Trophoblast cell (in vitro differentiated cells and primary cell): ENCODE measurements around the gene RASA4.
"Not testable (repeated sequence)": the region's sequence is repeated elsewhere in the genome, so short reads cannot be mapped to it uniquely, and the experiment has no call there.

Experiments used
- DNase-seq, 2 donors: peaks; one replicate each; pipeline ENCODE4 v3.0.0-alpha.2; 2016
- H2AFZ ChIP-seq: 2 replicates; pipeline ENCODE4 v1.6.1; 2013; ENCODE audit warnings: low read length, moderate library complexity, mild to moderate bottlenecking; ENCODE audit not compliant: insufficient read depth, poor library complexity
- H2AK5ac ChIP-seq: 2 replicates; pipeline ENCODE4 v1.6.1; 2013; ENCODE audit warnings: mild to moderate bottlenecking, low read length
- H2BK120ac ChIP-seq: 2 replicates; pipeline ENCODE4 v1.6.1; 2013; ENCODE audit warnings: low read length, mild to moderate bottlenecking, moderate library complexity; ENCODE audit not compliant: insufficient read depth, poor library complexity
- H2BK12ac ChIP-seq: 2 replicates; pipeline ENCODE4 v1.6.1; 2013; ENCODE audit warnings: mild to moderate bottlenecking, low read length, moderate library complexity
- H2BK5ac ChIP-seq: 2 replicates; pipeline ENCODE4 v1.6.1; 2013; ENCODE audit warnings: low read length, low read depth, moderate library complexity, mild to moderate bottlenecking; ENCODE audit not compliant: poor library complexity
- H3K14ac ChIP-seq: 2 replicates; pipeline ENCODE4 v1.6.1; 2013; ENCODE audit warnings: mild to moderate bottlenecking, low read length
- H3K18ac ChIP-seq: 2 replicates; pipeline ENCODE4 v1.6.1; 2013; ENCODE audit warnings: mild to moderate bottlenecking, low read length
- H3K23ac ChIP-seq: 2 replicates; pipeline ENCODE4 v1.6.1; 2013; ENCODE audit warnings: low read length
- H3K27ac ChIP-seq: 2 replicates; pipeline ENCODE4 v1.5.1; 2013; ENCODE audit warnings: low read depth, mild to moderate bottlenecking, inconsistent platforms, low read length, moderate library complexity
- H3K27me3 ChIP-seq: 2 replicates; pipeline ENCODE4 v1.6.1; 2013; ENCODE audit warnings: inconsistent platforms, mild to moderate bottlenecking, low read length, moderate library complexity; ENCODE audit not compliant: insufficient read depth
- H3K36me3 ChIP-seq, 2 experiments: 1 replicate in 1 of 2; 2 replicates in 1 of 2; pipeline ENCODE4 v1.6.1; 2013; ENCODE audit warnings: low read length in 2 of 2, mild to moderate bottlenecking in 2 of 2, moderate library complexity in 1 of 2; ENCODE audit not compliant: insufficient read depth in 2 of 2, control insufficient read depth in 1 of 2
- H3K4ac ChIP-seq: 2 replicates; pipeline ENCODE4 v1.6.1; 2013; ENCODE audit warnings: low read depth, mild to moderate bottlenecking, low read length, moderate library complexity
- H3K4me1 ChIP-seq, 2 experiments: 1 replicate in 1 of 2; 2 replicates in 1 of 2; pipeline ENCODE4 v1.6.1; 2013; ENCODE audit warnings: low read length in 2 of 2, mild to moderate bottlenecking in 2 of 2, moderate library complexity in 1 of 2; ENCODE audit not compliant: insufficient read depth in 2 of 2, control insufficient read depth in 1 of 2
- H3K4me2 ChIP-seq: 2 replicates; pipeline ENCODE4 v1.6.1; 2013; ENCODE audit warnings: inconsistent platforms, mild to moderate bottlenecking, low read length, moderate library complexity
- H3K4me3 ChIP-seq: 2 replicates; pipeline ENCODE4 v1.5.1; 2013; ENCODE audit warnings: mild to moderate bottlenecking, low read depth, low read length, inconsistent platforms
- H3K79me1 ChIP-seq: one replicate; pipeline ENCODE4 v1.6.1; 2013; ENCODE audit warnings: low read length
- H3K79me2 ChIP-seq: 2 replicates; pipeline ENCODE4 v1.6.1; 2013; ENCODE audit warnings: low read length, mild to moderate bottlenecking; ENCODE audit not compliant: control insufficient read depth, insufficient read depth, poor library complexity
- H3K9ac ChIP-seq: 2 replicates; pipeline ENCODE4 v1.6.1; 2013; ENCODE audit warnings: mild to moderate bottlenecking, low read length
- H3K9me3 ChIP-seq: 2 replicates; pipeline ENCODE4 v1.6.1; 2013; ENCODE audit warnings: low read depth, mild to moderate bottlenecking, control low read depth, inconsistent platforms, low read length; ENCODE audit not compliant: insufficient read depth
- H4K12ac ChIP-seq: 2 replicates; pipeline ENCODE4 v1.6.1; 2013; ENCODE audit warnings: low read depth, mild to moderate bottlenecking, low read length, moderate library complexity
- H4K8ac ChIP-seq: 2 replicates; pipeline ENCODE4 v1.6.1; 2013; ENCODE audit warnings: low read depth, mild to moderate bottlenecking, low read length, moderate library complexity
- H4K91ac ChIP-seq: one replicate; pipeline ENCODE4 v1.6.1; 2013; ENCODE audit warnings: low read depth, mild to moderate bottlenecking, low read length, moderate library complexity
- WGBS: extraction: QIAGEN DNeasy Blood & Tissue Kit; methylation state at CpG from one replicate; pipeline ENCODE4 v1.1.7; 2013; ENCODE audit warnings: missing lambda C conversion rate; ENCODE audit not compliant: insufficient read length, insufficient coverage; ENCODE audit errors: extremely low coverage; 5-methylcytosine and 5-hydroxymethylcytosine counted together

Gene RASA4

GRCh38 chr7:102643404-102643803 is 26.8 kb upstream of the RASA4 start:
- H3K79me2 ChIP-seq, H3K79me1 ChIP-seq, H3K27ac ChIP-seq, H3K14ac ChIP-seq, H3K9ac ChIP-seq, H3K9me3 ChIP-seq, H3K4me1 ChIP-seq, H2BK12ac ChIP-seq, H2BK120ac ChIP-seq, H3K36me3 ChIP-seq, H3K4me3 ChIP-seq, H2AFZ ChIP-seq, H4K12ac ChIP-seq, H3K23ac ChIP-seq, H3K4ac ChIP-seq, H3K4me2 ChIP-seq, H2BK5ac ChIP-seq, H2AK5ac ChIP-seq, DNase-seq, H3K18ac ChIP-seq, H4K91ac ChIP-seq, H3K27me3 ChIP-seq, H4K8ac ChIP-seq: not testable (repeated sequence)
- no CpG with 5 or more reads among the region's 1 CpG for WGBS

DNA sequence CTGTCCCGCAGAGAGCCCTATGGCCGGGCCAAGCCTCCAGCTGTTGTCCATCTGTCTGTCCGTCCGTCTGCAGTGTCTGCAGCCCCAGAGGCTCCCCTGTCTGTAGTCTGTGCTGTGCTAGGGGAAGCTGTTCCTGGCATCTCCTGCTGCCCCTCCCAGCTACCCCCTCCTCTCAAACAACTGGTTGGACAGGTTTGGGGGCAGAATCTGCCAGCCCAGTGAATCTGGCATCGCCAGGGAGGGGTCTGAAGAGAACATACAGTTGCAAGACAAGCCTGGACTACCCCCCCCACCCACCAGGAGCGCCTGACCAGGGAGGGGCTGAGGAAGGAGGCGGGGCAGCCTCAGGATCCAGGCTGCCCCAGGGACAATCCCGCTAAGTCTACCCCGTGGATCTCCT is 26.1 kb upstream of the RASA4 start, which contains the start of gene UPK3BL1:
Gene UPK3BL1, minus strand, starts transcription at position 101 of the 400 bp plus-strand sequence. Its CDS starts 50 bp downstream, at position 51.
- not testable (repeated sequence) for H2BK120ac ChIP-seq, H3K36me3 ChIP-seq
- WGBS: no CpG with 5 or more reads among the region's 9 CpGs

DNA sequence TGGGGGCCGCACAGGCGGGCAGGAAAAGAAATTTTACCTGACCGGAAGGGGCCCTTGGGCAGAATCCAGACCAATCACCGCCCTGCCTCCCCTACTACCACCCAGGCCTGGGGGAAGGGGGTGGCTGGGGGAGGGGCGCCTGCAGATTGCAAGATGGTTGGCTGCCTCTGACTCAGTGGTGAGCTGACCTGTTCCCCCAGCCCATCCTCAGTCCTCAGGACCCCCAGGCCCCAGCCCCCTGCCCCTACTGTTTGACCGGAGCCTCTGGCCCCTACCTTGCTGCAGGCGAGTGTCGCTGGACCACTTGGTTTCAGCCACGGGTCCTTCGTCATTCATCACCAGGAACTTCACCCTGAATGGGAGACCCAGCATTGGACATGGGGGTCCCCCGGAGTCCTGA is 22.3 kb upstream of the RASA4 start:
- H4K12ac ChIP-seq: not testable (repeated sequence)

More for the DNA sequence above, 26.1 kb upstream of the RASA4 start, which contains the start of gene UPK3BL1:
- H3K27ac ChIP-seq, H3K79me2 ChIP-seq, H3K14ac ChIP-seq, H2BK12ac ChIP-seq, H3K4me2 ChIP-seq, H3K18ac ChIP-seq, H2AFZ ChIP-seq, H4K8ac ChIP-seq, H2AK5ac ChIP-seq, H4K12ac ChIP-seq, H4K91ac ChIP-seq, H3K79me1 ChIP-seq, DNase-seq, H3K23ac ChIP-seq, H3K9me3 ChIP-seq, H2BK5ac ChIP-seq, H3K4me1 ChIP-seq, H3K9ac ChIP-seq, H3K4me3 ChIP-seq, H3K4ac ChIP-seq, H3K27me3 ChIP-seq: not testable (repeated sequence)

GRCh38 chr7:102636956-102637355 is 20.4 kb upstream of the RASA4 start:
- H3K27ac ChIP-seq, H2BK120ac ChIP-seq, H3K14ac ChIP-seq, H2BK12ac ChIP-seq, DNase-seq, H4K91ac ChIP-seq, H3K27me3 ChIP-seq, H2AK5ac ChIP-seq, H3K36me3 ChIP-seq, H4K8ac ChIP-seq, H3K79me2 ChIP-seq, H3K4ac ChIP-seq, H3K23ac ChIP-seq, H4K12ac ChIP-seq, H3K4me3 ChIP-seq, H3K4me2 ChIP-seq, H2AFZ ChIP-seq, H3K9ac ChIP-seq, H3K79me1 ChIP-seq, H3K18ac ChIP-seq, H3K4me1 ChIP-seq, H2BK5ac ChIP-seq, H3K9me3 ChIP-seq: not testable (repeated sequence)
- no CpG with 5 or more reads among the region's 13 CpGs for WGBS

More for the DNA sequence above, 22.3 kb upstream of the RASA4 start:
- H3K4ac ChIP-seq, H4K91ac ChIP-seq, H3K4me1 ChIP-seq, H3K79me2 ChIP-seq, H3K9ac ChIP-seq, H2BK12ac ChIP-seq, H2AK5ac ChIP-seq, H3K14ac ChIP-seq, H3K23ac ChIP-seq, H4K8ac ChIP-seq, DNase-seq, H3K9me3 ChIP-seq, H2AFZ ChIP-seq, H3K27ac ChIP-seq, H3K18ac ChIP-seq, H2BK120ac ChIP-seq, H3K79me1 ChIP-seq, H3K4me2 ChIP-seq, H3K4me3 ChIP-seq, H3K36me3 ChIP-seq, H2BK5ac ChIP-seq, H3K27me3 ChIP-seq: not testable (repeated sequence)
- no CpG with 5 or more reads among the region's 11 CpGs for WGBS
